ENCODE measurements around the gene PRXL2B.
A peak's percentile ranks its signal among the peaks of the same experiment; 100 is the strongest.
"Not testable (repeated sequence)": the region's sequence is repeated elsewhere in the genome, so short reads cannot be mapped to it uniquely, and the experiment has no call there.

Gene PRXL2B

GRCh38 chr1:2586154-2587070 lies at the start of gene PRXL2B:
Gene PRXL2B, plus strand, starts transcription at chr1:2586777. Its CDS starts 109 bp downstream, at chr1:2586886.
- peak; percentile 98 for DNase-seq (ENCODE audit: low spot score)

GRCh38 chr1:2537784-2538115 lies 48.8 kb upstream of the PRXL2B start:
- no peak for DNase-seq (ENCODE audit: low spot score)

DNA sequence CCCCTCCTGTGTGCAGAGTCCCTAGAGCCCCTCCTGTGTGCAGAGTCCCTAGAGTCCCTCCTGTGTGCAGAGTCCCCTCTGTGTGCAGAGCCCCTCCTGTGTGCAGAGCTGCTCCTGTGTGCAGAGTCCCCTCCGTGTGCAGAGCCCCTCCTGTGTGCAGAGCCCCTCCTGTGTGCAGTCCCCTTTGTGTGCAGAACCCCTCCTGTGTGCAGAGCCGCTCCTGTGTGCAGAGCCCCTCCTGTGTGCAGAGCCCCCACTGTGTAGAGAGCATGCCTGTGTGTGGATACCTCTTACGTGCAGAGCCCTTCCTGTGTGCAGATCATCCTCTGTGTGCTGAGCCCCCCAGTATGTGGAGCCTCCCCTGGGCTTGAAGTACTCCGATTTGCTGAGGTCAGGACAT lies 48.2 kb upstream of the PRXL2B start:
- no peak for DNase-seq (ENCODE audit: low spot score)

- no peak for DNase-seq (ENCODE audit: low spot score)
Observed at GRCh38 chr1:2538872-2539271, 47.7 kb upstream of the PRXL2B start.

DNA sequence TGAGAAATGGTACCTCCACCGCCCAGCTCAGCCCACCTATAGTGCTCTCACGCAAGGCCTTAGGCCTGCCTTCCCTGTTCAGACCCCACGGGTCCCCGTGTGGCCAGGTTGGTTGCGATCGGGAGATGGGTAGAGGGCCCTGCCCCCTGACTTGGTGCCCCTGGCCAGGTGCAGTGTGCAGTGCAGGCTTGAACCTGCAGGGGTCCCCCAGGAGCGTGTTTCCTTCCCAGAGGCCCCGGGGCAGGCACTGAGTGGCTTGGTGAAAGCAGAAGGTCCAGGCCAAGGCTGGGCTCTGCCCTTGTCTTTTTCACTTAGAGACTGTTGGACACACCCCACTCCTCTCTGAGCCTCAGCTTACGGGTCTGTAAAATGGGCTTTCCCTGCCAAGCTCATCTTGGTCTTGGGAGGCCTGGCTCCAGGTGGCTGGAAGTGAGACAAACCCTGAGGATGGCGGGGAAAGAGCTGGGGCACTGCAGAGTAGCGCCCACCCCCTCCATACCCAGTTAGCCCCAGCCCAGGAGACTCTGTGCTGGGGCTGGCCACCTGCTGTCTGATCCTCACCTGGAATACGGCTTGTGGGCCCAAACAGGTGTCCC lies 47.2 kb upstream of the PRXL2B start:
- peak; percentile 66 for DNase-seq (ENCODE audit: low spot score)

DNA sequence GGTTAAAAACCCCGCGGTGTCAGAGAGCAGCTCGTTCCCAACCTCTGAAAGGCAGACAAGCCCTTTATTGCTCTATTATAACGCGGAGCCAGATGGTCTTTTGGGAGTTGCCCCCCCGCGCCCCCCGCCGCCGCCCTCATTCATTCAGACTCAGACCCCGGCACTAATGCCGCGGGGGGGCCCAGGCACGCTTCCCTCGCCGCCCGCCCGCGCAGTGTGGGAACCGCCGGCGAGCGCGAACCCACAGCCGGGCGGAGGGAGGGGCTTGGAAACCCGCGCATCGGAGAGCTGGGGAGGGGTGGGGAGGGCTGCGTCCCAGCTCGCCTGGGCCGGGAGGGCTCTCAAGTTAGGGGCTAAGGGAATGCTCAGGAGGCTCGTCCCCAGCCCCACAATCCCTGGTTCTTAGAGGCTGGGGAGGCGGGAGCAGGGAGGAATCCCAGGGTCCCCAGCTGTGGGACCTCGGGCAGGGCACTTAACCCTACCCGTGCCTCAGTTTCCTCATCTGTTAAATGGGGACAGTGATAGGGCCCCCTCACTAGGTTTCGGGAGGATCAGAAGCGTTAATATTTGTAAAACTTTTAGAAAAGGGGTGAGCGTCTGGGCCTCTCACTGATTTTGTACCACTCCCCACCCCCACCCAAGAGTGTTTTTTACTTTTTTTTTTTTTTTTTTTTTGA lies 45.6 kb upstream of the PRXL2B start:
- no peak for DNase-seq (ENCODE audit: low spot score)

- DNase-seq (ENCODE audit: low spot score): no peak
Observed at GRCh38 chr1:2541619-2542245, 44.8 kb upstream of the PRXL2B start.

DNA sequence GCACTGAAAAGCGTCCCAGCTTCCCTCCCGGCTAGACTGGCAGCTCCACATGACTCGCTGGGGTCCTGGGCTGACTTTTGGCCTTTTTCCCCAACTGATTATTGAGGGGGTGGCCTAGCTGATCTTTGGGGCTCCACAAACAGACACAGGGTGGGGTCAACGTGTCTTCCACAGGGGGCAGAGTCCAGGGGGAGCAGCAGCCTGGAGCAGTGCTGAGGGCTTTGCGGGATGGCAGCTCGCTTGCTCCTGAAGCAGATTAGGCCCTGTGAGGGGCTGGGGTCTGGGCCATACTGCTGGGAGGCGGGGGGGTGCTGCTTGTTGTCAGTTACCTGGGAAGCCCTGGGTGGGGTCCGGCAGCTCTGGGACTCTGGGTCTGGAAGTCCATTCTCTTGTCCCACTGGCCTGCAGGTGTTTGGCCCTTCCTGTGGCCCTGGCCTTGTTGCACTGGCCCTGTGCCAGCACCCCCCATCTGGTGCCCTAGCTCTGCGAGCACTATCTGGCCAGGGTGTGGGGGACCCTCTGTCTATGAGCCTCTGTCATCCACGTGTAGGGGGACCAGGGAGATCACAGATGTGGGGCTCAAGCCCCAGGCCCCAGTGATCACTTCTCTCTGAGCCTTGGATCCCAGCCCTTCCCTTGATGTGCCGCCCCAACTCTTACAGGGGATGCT lies 44.2 kb upstream of the PRXL2B start:
- no peak for DNase-seq (ENCODE audit: low spot score)

DNA sequence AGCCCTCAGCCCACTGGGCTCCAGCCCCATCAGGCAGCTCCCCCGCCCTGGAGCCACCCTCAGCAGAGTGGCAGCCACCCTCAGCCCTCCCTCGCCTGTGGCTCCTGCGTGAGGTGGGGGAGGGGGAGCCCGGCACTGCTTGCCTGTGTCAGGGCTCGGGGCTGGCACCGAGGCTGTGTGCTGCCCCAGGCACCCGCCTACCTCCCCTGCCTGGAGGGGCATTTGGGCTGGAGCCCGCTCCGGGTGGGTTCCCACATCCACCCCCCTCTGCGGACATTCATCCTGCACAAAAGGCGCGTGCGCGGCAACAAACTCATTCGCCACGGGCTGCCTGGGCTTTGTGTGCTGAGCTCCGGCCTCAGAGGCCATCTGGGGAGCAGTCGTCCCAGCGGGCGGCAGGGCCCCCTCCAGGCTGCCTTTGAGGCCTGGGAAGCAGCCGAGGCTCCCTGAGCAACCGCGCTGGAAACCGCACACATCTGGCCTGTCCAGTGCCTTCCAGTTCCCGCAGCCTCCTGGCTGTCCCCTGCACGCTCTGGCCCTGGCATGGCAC lies 43.0 kb upstream of the PRXL2B start:
- no peak for DNase-seq (ENCODE audit: low spot score)

DNA sequence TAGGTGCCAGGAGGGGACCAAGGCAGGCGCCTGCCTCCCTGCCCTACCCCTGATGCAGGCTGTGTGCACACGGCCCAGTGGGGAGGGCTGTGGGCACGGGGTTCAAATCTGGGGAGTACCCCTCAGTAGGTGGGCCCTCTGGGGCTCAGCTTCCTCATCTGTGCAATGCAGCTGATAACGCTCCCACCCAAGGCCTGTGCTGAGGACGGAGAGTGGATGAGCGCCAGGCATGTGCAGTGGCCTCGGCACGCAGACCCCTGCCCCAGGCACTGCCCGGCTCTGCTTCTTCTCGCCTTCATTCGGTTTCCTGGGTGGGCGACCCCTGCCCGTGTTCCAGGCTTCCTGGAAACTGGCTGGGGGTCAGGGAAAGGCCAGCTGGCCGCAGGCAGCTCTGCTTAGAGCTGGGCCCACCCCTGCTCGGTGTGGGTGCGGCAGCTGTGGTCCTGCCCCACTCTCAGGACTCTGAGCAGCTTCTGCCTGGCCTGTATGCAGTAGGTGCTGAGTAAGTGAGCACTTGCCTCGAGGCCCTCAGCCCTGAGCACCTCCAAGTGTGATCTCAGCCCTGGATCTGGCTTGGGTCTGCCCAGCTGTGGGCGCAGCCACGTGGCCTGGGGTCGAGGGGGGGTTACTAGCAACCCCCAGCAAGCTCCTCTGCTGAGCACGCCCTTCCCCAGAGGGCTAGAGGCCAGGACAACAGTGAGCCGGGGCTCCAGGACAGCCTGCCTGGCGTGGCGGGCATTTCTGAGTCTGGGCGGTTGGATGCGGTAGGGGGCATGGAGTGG lies 42.3 kb upstream of the PRXL2B start:
- DNase-seq (ENCODE audit: low spot score): no peak

DNA sequence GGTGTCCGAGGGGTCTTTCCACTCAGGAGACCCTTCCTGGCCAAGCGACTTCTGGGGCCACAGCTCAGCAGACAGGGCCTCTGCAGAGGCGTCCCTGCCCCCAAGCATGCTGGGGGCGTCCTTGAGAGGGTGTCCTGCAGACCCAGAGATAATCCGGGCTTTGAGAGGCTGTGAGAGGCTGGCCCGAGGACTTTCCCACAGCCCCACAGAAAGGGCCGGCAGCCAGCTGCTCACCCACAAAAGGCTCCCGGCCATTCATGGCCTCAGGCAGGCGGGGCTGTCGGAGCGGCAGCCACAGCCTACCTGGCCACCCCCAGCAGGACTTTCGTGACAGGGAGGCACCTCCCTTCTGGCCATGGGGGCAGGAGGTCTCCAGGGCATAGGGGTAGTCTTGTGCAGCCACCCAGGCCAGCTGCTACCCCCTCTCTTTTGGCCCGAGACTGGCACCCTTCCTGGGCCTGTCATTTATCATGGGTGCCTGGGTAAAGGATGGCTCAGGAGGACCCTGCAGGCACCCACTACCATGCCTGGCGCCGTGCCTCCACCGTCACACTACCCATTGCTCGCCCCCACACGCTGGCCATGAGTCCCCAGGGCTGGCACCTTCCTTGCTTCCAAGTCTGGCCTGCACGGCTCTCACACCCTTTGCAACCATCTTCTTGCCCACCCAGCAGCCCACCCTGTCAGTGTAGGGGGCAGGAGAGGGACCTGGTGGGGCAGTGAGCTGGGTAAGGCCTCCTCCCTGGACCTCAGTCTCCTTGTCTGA lies 41.5 kb upstream of the PRXL2B start:
- DNase-seq (ENCODE audit: low spot score): no peak

DNA sequence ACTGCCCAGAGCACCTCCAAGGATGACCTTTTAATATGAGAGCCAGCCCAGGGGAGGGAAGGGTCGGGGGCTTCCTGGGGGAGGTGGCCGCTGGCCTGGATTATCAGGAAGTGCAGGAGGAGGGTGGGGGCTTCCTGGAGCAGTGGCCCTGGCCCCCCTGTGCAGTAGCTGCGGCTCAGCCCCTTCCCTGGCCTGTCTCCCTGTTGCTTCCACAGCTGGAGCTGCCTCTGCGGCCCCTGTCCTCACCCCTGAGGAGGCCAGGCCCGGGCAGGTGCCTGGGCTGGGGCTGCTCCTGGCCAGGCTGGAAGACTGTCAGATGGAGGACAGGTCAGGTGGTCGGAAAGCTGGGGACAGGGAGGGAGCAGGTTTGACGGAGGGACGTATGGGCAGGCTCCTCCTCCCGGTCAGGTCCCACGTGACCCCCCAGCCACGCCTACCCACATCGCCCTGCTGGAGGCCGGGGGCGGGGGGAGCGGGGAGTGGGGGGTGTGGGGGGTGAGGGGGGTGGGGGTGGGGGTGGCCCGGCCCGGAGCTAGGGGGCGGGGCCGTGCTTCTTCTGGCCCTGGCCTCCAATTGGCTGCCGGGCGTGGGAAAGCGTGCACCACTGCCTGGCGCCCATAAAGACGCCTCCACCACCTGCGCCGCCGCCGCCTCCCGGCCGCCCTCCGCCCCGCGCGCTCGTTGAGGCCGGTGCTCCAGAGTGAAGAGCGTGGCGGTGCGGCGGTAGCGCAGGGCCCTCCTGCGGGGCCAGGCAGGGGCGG lies 40.6 kb upstream of the PRXL2B start:
- DNase-seq (ENCODE audit: low spot score): peak; percentile 99

- DNase-seq (ENCODE audit: low spot score): peak; percentile 96
Observed at GRCh38 chr1:2546515-2547209, 39.9 kb upstream of the PRXL2B start.

DNA sequence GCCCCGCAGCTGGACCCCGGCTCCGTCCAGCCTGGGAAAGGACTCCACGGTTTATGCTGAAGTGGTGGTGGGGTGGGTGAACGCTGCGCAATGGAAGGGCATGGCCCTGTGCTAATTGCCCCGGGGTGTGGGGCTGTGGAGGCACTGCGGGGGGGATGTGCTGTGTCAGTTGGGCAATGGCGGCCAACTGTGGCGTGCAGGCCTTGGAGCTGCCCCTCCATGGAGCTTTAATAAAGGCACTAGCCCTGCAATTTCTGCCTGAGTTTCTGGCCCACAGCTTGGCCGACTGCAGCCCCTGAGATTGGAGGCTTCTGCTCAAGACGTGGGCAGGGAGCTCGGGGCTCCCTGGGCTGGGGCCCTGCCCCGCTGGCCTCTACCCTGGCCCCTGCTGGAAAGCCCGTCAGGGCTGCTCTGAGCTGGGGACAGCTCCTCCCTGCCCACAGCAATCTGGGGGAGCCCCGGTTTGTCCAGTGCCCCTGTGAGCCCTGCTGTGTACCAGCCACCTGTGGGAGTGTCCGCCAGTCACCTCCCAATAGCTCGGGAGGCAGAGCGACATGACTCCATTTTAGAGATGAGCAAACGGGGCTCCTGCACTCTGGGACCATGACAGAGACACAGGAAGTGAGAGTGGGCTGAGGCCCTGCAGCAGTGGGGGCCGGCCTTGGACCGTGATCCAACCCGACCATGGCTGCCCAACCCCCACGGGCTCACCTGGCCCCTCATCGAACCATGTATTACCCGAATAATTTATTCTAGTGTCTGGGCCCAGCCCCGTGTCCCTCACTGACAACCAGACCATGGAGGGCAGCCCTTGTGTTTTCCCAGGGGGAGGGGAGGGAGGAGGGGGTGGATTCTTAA lies 39.1 kb upstream of the PRXL2B start:
- DNase-seq (ENCODE audit: low spot score): no peak

GRCh38 chr1:2548068-2548589 lies 38.4 kb upstream of the PRXL2B start:
- peak; percentile 94 for DNase-seq (ENCODE audit: low spot score)

GRCh38 chr1:2549367-2550029 lies 37.1 kb upstream of the PRXL2B start:
- not testable (repeated sequence) for DNase-seq (ENCODE audit: low spot score)

DNA sequence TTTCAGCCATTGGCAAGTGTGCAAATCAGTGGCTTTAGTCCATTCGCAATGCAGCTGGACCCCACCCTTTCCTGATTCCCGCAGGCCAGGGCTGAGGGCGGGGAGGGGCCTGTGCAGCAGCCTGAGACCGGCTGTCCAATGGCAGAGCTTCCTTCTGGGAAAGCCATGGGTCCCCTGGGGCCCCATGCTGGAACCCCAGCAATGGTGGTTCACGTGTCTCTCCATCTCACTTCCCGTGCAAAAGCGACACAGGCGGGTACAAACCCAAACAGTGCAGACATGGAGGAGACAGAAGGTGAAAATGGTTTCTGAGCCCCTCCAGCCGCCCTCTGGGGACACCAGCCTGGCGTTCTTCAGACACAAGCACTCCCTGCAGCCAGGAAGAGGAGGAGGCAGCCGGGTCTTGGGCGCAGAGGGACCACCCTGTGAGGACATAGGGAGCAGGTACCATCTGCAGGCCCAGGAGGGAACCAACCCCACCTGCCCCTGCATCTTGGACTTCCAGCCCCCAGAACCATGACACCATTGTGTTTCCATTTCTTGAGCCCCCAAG lies 36.2 kb upstream of the PRXL2B start:
- DNase-seq (ENCODE audit: low spot score): not testable (repeated sequence)

Measured in HuH-7 (cell line).